ENCODE results near the gene TPST2.
A peak's percentile ranks its signal among the peaks of the same experiment; 100 is the strongest.

DNA sequence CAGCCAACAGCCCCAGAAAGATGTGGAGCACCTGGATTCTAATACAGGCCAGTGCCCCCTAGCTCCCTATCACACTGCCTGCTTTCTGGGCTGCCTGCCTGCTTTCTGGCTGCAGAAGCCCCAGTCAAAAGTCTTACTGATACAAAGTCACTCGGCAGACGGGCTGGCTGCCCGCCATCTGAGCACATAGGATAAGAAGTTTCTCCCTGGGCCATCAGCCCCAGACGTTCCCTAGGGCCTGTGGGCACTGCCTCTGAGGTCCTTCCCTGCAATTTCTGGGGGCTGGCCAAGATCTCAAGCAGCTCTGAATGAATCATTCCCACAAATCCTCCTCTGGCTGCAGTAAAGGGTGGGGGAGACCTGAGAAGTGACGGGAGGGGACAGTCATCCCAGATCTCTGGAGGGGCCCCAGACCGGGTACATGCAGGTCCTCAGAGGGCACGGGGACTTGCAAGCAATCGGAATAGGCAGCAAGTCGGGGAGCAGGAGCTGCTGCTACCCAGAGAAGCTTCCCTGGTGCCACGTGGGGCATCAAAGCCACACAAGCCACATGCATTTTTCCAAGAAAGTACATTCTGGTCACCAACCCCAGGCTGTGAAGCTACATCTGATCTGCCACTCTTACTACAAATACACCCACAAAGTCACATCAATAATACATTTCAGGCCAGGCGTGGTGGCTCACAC is 4.7 kb downstream of the TPST2 start:
- TF ChIP-seq, protein P1, sequence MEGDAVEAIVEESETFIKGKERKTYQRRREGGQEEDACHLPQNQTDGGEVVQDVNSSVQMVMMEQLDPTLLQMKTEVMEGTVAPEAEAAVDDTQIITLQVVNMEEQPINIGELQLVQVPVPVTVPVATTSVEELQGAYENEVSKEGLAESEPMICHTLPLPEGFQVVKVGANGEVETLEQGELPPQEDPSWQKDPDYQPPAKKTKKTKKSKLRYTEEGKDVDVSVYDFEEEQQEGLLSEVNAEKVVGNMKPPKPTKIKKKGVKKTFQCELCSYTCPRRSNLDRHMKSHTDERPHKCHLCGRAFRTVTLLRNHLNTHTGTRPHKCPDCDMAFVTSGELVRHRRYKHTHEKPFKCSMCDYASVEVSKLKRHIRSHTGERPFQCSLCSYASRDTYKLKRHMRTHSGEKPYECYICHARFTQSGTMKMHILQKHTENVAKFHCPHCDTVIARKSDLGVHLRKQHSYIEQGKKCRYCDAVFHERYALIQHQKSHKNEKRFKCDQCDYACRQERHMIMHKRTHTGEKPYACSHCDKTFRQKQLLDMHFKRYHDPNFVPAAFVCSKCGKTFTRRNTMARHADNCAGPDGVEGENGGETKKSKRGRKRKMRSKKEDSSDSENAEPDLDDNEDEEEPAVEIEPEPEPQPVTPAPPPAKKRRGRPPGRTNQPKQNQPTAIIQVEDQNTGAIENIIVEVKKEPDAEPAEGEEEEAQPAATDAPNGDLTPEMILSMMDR (conservative IDR thresholded peaks at IDR 0.05; ENCODE audit: low read depth, low read length), result no peak
- peak; percentile 44 for TF ChIP-seq FOS (IDR thresholded peaks at IDR 0.05; ENCODE audit: low read depth, low read length)
- no peak for TF ChIP-seq POLR2A (IDR thresholded peaks at IDR 0.05; ENCODE audit: low read depth, low read length)
